ENCODE measurements around the gene SPAG16.
A peak's percentile ranks its signal among the peaks of the same experiment; 100 is the strongest.

SPAG16 gene

DNA sequence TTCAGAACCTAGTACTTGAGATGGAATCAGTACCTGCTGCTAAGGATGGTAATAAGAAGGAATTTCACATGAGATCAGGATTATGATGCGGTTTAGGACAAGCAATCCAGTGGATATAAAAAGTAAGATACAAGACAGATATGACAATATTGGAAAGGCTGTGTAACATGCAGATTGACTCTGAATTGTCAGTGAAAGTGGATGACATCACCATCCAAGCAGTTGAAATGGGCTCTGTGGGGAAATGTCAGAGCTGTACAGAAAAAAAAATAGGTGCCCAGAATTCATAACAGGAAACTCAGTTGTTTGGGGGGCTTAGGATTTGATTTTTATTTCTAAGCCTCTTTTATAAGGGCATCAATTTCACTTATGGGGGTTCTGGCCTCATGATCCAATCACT, 438.3 kb downstream of the SPAG16 start:
- no peak overlapping the region for H4K8ac ChIP-seq (ENCODE audit: low read depth, low read length)
- H2BK15ac ChIP-seq (replicated peaks; ENCODE audit: low read depth), result no peak overlapping the region
- no peaks in the 10 kb centered on the region for H3K79me1 ChIP-seq (ENCODE audit: low read length)
- no peak overlapping the region for H3K9ac ChIP-seq (ENCODE audit: low read length)
- no peaks in the 10 kb centered on the region for H3K27me3 ChIP-seq (ENCODE audit: insufficient read depth, low read length, poor library complexity)
- H3K4me2 ChIP-seq (ENCODE audit: low read length), result no peak overlapping the region
- H2BK120ac ChIP-seq (ENCODE audit: low read depth, low read length), result no peak overlapping the region
- H3K4me3 ChIP-seq (ENCODE audit: low read length), result no peak overlapping the region
- H3K79me2 ChIP-seq (ENCODE audit: control insufficient read depth, insufficient read depth, low read length), result no peaks in the 10 kb centered on the region
- no CpG with 5 or more reads among the region's 1 CpG for WGBS (ENCODE audit: extremely low coverage, insufficient coverage, low lambda C conversion rate)
- no peak overlapping the region for H3K4ac ChIP-seq (ENCODE audit: low read depth, low read length)
- no peak for DNase-seq
- no peak overlapping the region for H4K5ac ChIP-seq (ENCODE audit: low read length)
- H2BK5ac ChIP-seq (ENCODE audit: low read length), result peak overlapping the region; percentile 17
- H3K4me1 ChIP-seq (ENCODE audit: control insufficient read depth, low read depth, low read length), result peaks cover 3% of the 10 kb centered on the region
- H3K27ac ChIP-seq (ENCODE audit: low read depth, low read length), result peak overlapping the region; percentile 9
- peak overlapping the region; percentile 29 for H3K23ac ChIP-seq (ENCODE audit: low read length)
- H3K36me3 ChIP-seq (ENCODE audit: control insufficient read depth, insufficient read depth, low read length), result no peaks in the 10 kb centered on the region
- peak overlapping the region; percentile 35 for H2AK5ac ChIP-seq (ENCODE audit: low read length)
- H3K18ac ChIP-seq (ENCODE audit: low read length), result peak overlapping the region; percentile 60
- H3K56ac ChIP-seq (ENCODE audit: low read length), result peak overlapping the region; percentile 19

DNA sequence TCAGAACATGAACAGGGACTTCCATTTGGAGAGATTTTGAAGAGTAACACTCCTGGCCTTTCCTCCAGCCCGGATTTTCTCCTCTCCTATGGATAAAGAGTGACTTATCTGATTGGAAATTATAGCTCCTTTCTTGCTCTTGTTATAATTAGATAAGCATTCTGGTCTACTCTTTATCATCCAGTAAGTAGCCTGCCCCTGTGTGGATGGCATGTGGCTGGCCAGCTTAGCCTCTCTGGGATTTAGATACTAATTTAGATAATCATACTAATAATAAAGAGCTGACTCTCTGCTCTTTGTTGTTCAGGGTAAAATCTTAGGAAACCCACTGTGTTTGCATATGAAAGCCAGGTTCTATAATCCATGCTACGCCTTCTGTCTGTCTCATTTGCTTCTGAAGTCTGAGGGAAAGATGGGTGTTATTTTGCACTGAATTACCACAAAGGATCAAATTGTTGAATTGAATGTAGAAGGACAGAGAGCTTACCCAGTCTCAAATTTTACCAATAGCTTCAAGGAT, 438.8 kb downstream of the SPAG16 start:
- no peak overlapping the region for H3K56ac ChIP-seq (ENCODE audit: low read length)
- H3K9ac ChIP-seq (ENCODE audit: low read length), result no peak overlapping the region
- H3K27me3 ChIP-seq (ENCODE audit: insufficient read depth, low read length, poor library complexity), result no peaks in the 10 kb centered on the region
- peak overlapping the region; percentile 60 for H3K18ac ChIP-seq (ENCODE audit: low read length)
- no peaks in the 10 kb centered on the region for H3K79me1 ChIP-seq (ENCODE audit: low read length)
- no peak overlapping the region for H3K23ac ChIP-seq (ENCODE audit: low read length)
- H3K4me2 ChIP-seq (ENCODE audit: low read length), result no peak overlapping the region
- H2AK5ac ChIP-seq (ENCODE audit: low read length), result no peak overlapping the region
- no CpG with 5 or more reads among the region's 2 CpGs for WGBS (ENCODE audit: extremely low coverage, insufficient coverage, low lambda C conversion rate)
- no peak overlapping the region for H3K4ac ChIP-seq (ENCODE audit: low read depth, low read length)
- no peak overlapping the region for H2BK120ac ChIP-seq (ENCODE audit: low read depth, low read length)
- no peaks in the 10 kb centered on the region for H3K79me2 ChIP-seq (ENCODE audit: control insufficient read depth, insufficient read depth, low read length)
- no peak overlapping the region for H4K8ac ChIP-seq (ENCODE audit: low read depth, low read length)
- H4K5ac ChIP-seq (ENCODE audit: low read length), result no peak overlapping the region
- no peak overlapping the region for H2BK5ac ChIP-seq (ENCODE audit: low read length)
- peak overlapping the region; percentile 68 for H3K27ac ChIP-seq (ENCODE audit: low read depth, low read length)
- no peak overlapping the region for H3K4me3 ChIP-seq (ENCODE audit: low read length)
- H3K36me3 ChIP-seq (ENCODE audit: control insufficient read depth, insufficient read depth, low read length), result no peaks in the 10 kb centered on the region
- H2BK15ac ChIP-seq (replicated peaks; ENCODE audit: low read depth), result no peak overlapping the region
- H3K4me1 ChIP-seq (ENCODE audit: control insufficient read depth, low read depth, low read length), result peaks cover 3% of the 10 kb centered on the region
- peak; percentile 80 for DNase-seq

DNA sequence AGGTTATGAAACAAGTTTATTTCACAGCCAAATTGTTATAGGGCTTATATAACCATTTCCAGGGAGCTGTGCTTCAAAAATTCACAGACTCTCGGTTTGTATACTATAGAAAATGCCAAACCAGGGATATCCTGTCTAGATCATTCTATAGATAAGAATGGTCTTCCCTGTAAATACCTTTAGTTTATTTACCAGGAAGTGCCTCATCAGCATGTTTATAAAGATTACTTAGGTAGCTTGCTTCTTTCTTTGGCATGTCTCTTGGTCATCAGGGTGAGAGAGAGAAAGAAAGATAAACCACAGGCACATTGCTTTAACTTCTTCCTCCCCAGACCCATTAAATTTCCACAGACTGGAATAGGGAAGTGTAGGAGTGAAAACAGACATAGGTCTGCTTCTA, 439.4 kb downstream of the SPAG16 start:
- H3K4me1 ChIP-seq (ENCODE audit: control insufficient read depth, low read depth, low read length), result peaks cover 3% of the 10 kb centered on the region
- H3K79me1 ChIP-seq (ENCODE audit: low read length), result no peaks in the 10 kb centered on the region
- H3K27ac ChIP-seq (ENCODE audit: low read depth, low read length), result peak overlapping the region; percentile 68
- H3K79me2 ChIP-seq (ENCODE audit: control insufficient read depth, insufficient read depth, low read length), result no peaks in the 10 kb centered on the region
- no peak overlapping the region for H3K56ac ChIP-seq (ENCODE audit: low read length)
- H3K27me3 ChIP-seq (ENCODE audit: insufficient read depth, low read length, poor library complexity), result no peaks in the 10 kb centered on the region
- no peak overlapping the region for H4K5ac ChIP-seq (ENCODE audit: low read length)
- no peaks in the 10 kb centered on the region for H3K36me3 ChIP-seq (ENCODE audit: control insufficient read depth, insufficient read depth, low read length)
- H3K23ac ChIP-seq (ENCODE audit: low read length), result no peak overlapping the region
- H3K18ac ChIP-seq (ENCODE audit: low read length), result no peak overlapping the region
- H2BK15ac ChIP-seq (replicated peaks; ENCODE audit: low read depth), result no peak overlapping the region
- no peak overlapping the region for H3K4me2 ChIP-seq (ENCODE audit: low read length)
- H2AK5ac ChIP-seq (ENCODE audit: low read length), result no peak overlapping the region
- no peak overlapping the region for H3K4ac ChIP-seq (ENCODE audit: low read depth, low read length)
- no peak overlapping the region for H3K9ac ChIP-seq (ENCODE audit: low read length)
- H3K4me3 ChIP-seq (ENCODE audit: low read length), result no peak overlapping the region
- no peak overlapping the region for H2BK5ac ChIP-seq (ENCODE audit: low read length)
- no peak overlapping the region for H4K8ac ChIP-seq (ENCODE audit: low read depth, low read length)
- peak; percentile 75 for DNase-seq
- H2BK120ac ChIP-seq (ENCODE audit: low read depth, low read length), result no peak overlapping the region
- no CpG with 5 or more reads among the region's 1 CpG for WGBS (ENCODE audit: extremely low coverage, insufficient coverage, low lambda C conversion rate)

DNA sequence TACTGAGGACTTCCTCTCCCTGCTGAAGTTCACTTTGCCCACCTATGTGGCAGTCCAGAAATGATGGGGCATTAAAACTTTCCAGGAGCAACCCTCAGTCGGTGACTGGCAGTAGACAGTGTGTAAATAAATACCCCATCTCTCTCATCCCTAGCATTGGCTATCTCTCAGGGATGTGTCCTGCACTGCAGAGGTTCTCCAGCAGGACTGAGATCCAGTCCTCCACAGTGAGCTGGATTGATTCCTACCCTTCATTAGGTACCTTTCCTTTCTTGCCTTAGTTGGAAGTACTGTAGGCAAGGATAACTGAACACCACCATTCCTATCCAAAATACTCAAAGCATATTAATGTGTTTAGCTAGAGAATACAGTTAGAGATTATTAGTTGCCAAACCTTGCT, 441.8 kb downstream of the SPAG16 start:
- no peaks in the 10 kb centered on the region for H3K79me2 ChIP-seq (ENCODE audit: control insufficient read depth, insufficient read depth, low read length)
- no CpG with 5 or more reads among the region's 1 CpG for WGBS (ENCODE audit: extremely low coverage, insufficient coverage, low lambda C conversion rate)
- H2AK5ac ChIP-seq (ENCODE audit: low read length), result no peak overlapping the region
- no peak overlapping the region for H4K5ac ChIP-seq (ENCODE audit: low read length)
- H3K56ac ChIP-seq (ENCODE audit: low read length), result no peak overlapping the region
- no peak overlapping the region for H2BK15ac ChIP-seq (replicated peaks; ENCODE audit: low read depth)
- no peaks in the 10 kb centered on the region for H3K36me3 ChIP-seq (ENCODE audit: control insufficient read depth, insufficient read depth, low read length)
- no peak overlapping the region for H3K4me3 ChIP-seq (ENCODE audit: low read length)
- no peak overlapping the region for H3K18ac ChIP-seq (ENCODE audit: low read length)
- H3K4me1 ChIP-seq (ENCODE audit: control insufficient read depth, low read depth, low read length), result peaks cover 3% of the 10 kb centered on the region
- DNase-seq, result no peak
- H3K27ac ChIP-seq (ENCODE audit: low read depth, low read length), result no peak overlapping the region
- H3K4ac ChIP-seq (ENCODE audit: low read depth, low read length), result no peak overlapping the region
- no peak overlapping the region for H2BK5ac ChIP-seq (ENCODE audit: low read length)
- H3K9ac ChIP-seq (ENCODE audit: low read length), result no peak overlapping the region
- H2BK120ac ChIP-seq (ENCODE audit: low read depth, low read length), result no peak overlapping the region
- no peak overlapping the region for H3K4me2 ChIP-seq (ENCODE audit: low read length)
- no peak overlapping the region for H4K8ac ChIP-seq (ENCODE audit: low read depth, low read length)
- no peak overlapping the region for H3K23ac ChIP-seq (ENCODE audit: low read length)
- no peaks in the 10 kb centered on the region for H3K79me1 ChIP-seq (ENCODE audit: low read length)
- no peaks in the 10 kb centered on the region for H3K27me3 ChIP-seq (ENCODE audit: insufficient read depth, low read length, poor library complexity)

DNA sequence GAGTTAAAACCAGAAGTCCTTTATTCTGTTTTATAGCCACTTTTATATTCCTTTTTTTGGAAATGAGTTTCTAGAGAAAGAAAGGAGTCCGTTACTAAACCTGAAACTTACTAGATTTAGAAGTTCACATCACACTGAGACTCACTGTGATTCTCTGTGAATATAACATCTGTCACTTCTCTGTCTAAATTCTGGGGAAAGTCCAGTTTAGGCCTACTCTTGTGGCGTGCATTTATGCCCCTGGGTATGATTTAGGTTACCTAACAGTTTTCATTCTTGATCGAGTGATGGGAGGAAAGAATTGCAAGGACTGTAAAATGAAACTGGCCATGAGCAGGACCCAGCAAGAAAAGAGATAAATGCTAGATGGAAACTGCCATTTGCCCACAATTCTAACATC, 449.6 kb downstream of the SPAG16 start:
- no peak overlapping the region for H2BK5ac ChIP-seq (ENCODE audit: low read length)
- no peak for DNase-seq

DNA sequence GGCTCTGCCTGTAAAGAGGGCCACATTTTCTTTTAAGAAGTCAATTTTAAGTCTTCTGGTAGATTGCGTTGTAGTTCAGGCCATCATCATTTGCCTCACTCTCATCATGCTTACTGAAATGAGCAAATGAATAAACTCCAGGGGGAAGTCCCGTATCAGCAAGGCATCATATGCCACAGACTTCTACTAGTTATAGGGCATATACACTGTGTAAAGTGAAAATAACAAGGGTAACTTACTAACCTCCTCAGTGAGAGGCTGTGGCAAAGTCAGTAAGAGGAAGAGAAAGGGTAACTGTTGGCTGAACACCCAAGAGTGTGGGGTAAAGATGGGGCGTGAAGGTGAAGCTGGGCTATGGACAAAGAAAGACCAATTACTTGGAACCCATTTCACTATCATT, 456.2 kb downstream of the SPAG16 start:
- DNase-seq, result no peak
- Histone ChIP-seq H3K9ac (ENCODE audit: low read length) (no peak overlapping the region), H3K79me2 (ENCODE audit: control insufficient read depth, insufficient read depth, low read length) (no peaks in the 10 kb centered on the region), H3K27me3 (ENCODE audit: insufficient read depth, low read length, poor library complexity) (no peaks in the 10 kb centered on the region), H3K18ac (ENCODE audit: low read length) (no peak overlapping the region), H3K79me1 (ENCODE audit: low read length) (no peaks in the 10 kb centered on the region), H3K4me1 (ENCODE audit: control insufficient read depth, low read depth, low read length) (no peaks in the 10 kb centered on the region), H2AK5ac (ENCODE audit: low read length) (no peak overlapping the region), H3K4ac (ENCODE audit: low read depth, low read length) (no peak overlapping the region), H3K36me3 (ENCODE audit: control insufficient read depth, insufficient read depth, low read length) (no peaks in the 10 kb centered on the region), H3K56ac (ENCODE audit: low read length) (no peak overlapping the region), H2BK15ac (replicated peaks; ENCODE audit: low read depth) (no peak overlapping the region), H3K27ac (ENCODE audit: low read depth, low read length) (no peak overlapping the region), H2BK120ac (ENCODE audit: low read depth, low read length) (no peak overlapping the region), H3K4me2 (ENCODE audit: low read length) (no peak overlapping the region), H4K8ac (ENCODE audit: low read depth, low read length) (no peak overlapping the region), H4K5ac (ENCODE audit: low read length) (no peak overlapping the region), H2BK5ac (ENCODE audit: low read length) (no peak overlapping the region), H3K23ac (ENCODE audit: low read length) (no peak overlapping the region), H3K4me3 (ENCODE audit: low read length) (no peak overlapping the region)
- no CpG with 5 or more reads among the region's 3 CpGs for WGBS (ENCODE audit: extremely low coverage, insufficient coverage, low lambda C conversion rate)

More for the DNA sequence above, 449.6 kb downstream of the SPAG16 start:
- WGBS (ENCODE audit: extremely low coverage, insufficient coverage, low lambda C conversion rate), result no CpG with 5 or more reads among the region's 3 CpGs
- no peak overlapping the region for H3K4me3 ChIP-seq (ENCODE audit: low read length)
- no peaks in the 10 kb centered on the region for H3K27me3 ChIP-seq (ENCODE audit: insufficient read depth, low read length, poor library complexity)
- H3K4me2 ChIP-seq (ENCODE audit: low read length), result no peak overlapping the region
- no peaks in the 10 kb centered on the region for H3K79me2 ChIP-seq (ENCODE audit: control insufficient read depth, insufficient read depth, low read length)
- no peak overlapping the region for H3K9ac ChIP-seq (ENCODE audit: low read length)
- H2BK15ac ChIP-seq (replicated peaks; ENCODE audit: low read depth), result no peak overlapping the region
- H4K8ac ChIP-seq (ENCODE audit: low read depth, low read length), result no peak overlapping the region
- no peak overlapping the region for H4K5ac ChIP-seq (ENCODE audit: low read length)
- H3K18ac ChIP-seq (ENCODE audit: low read length), result no peak overlapping the region
- no peak overlapping the region for H3K56ac ChIP-seq (ENCODE audit: low read length)
- H3K4ac ChIP-seq (ENCODE audit: low read depth, low read length), result no peak overlapping the region
- H3K36me3 ChIP-seq (ENCODE audit: control insufficient read depth, insufficient read depth, low read length), result no peaks in the 10 kb centered on the region
- H3K23ac ChIP-seq (ENCODE audit: low read length), result no peak overlapping the region
- H3K79me1 ChIP-seq (ENCODE audit: low read length), result no peaks in the 10 kb centered on the region
- H2AK5ac ChIP-seq (ENCODE audit: low read length), result no peak overlapping the region
- H3K4me1 ChIP-seq (ENCODE audit: control insufficient read depth, low read depth, low read length), result no peaks in the 10 kb centered on the region
- H3K27ac ChIP-seq (ENCODE audit: low read depth, low read length), result no peak overlapping the region
- H2BK120ac ChIP-seq (ENCODE audit: low read depth, low read length), result no peak overlapping the region
